GM23338 (cell line): ENCODE results near the gene CRACDL. TPM values are rescaled to one million over a fixed set of nuclear protein-coding genes. Genes with fewer than 3 reads are reported as not detected.

Source experiments
- ATAC-seq: fragments of 200-7000 bp; cut with Tn5 transposase; 3 replicates; pipeline ENCODE4 v1.9.1; 2020
- DNase-seq: peaks from one replicate; pipeline ENCODE4 v3.0.0-alpha.2; 2015; ENCODE audit warnings: low spot score
- H2AFZ ChIP-seq: fragments of 200-600 bp; sonication (generic); 2 replicates; pipeline ENCODE4 v1.8.0; 2016; ENCODE audit warnings: antibody characterized with exemption, mild to moderate bottlenecking, moderate library complexity
- H3F3A ChIP-seq: fragments of 200-600 bp; sonication (generic); replicated peaks from 2 replicates; pipeline ENCODE4 v1.8.0; 2017; ENCODE audit warnings: antibody characterized with exemption, mixed run types, low read depth
- H3K27ac ChIP-seq: fragments of 200-600 bp; sonication (generic); 2 replicates; pipeline ENCODE4 v1.6.1; 2016; ENCODE audit warnings: low read depth
- H3K27me3 ChIP-seq: fragments of 200-600 bp; sonication (generic); 2 replicates; pipeline ENCODE4 v1.8.0; 2016; ENCODE audit warnings: mild to moderate bottlenecking, mixed run types, moderate library complexity; ENCODE audit not compliant: insufficient read depth
- H3K36me3 ChIP-seq: fragments of 200-600 bp; sonication (generic); 2 replicates; pipeline ENCODE4 v1.8.0; 2016; ENCODE audit warnings: mild to moderate bottlenecking; ENCODE audit not compliant: insufficient read depth
- H3K4me1 ChIP-seq: fragments of 200-600 bp; sonication (generic); 2 replicates; pipeline ENCODE4 v1.8.0; 2016; ENCODE audit warnings: mild to moderate bottlenecking, moderate library complexity; ENCODE audit not compliant: insufficient read depth
- H3K4me2 ChIP-seq: fragments of 200-600 bp; sonication (generic); 2 replicates; pipeline ENCODE4 v1.7.1; 2017; ENCODE audit warnings: mixed run types
- H3K4me3 ChIP-seq: fragments of 200-600 bp; sonication (generic); 2 replicates; pipeline ENCODE4 v1.6.1; 2016; ENCODE audit warnings: mixed run types
- H3K79me2 ChIP-seq: fragments of 200-600 bp; sonication (generic); replicated peaks from 2 replicates; pipeline ENCODE4 v1.8.0; 2017; ENCODE audit warnings: mild to moderate bottlenecking; ENCODE audit not compliant: insufficient read depth
- H3K9me2 ChIP-seq: fragments of 200-600 bp; sonication (generic); 2 replicates; pipeline ENCODE4 v1.8.0; 2017; ENCODE audit not compliant: insufficient read depth
- H4K20me1 ChIP-seq: fragments of 200-600 bp; sonication (generic); replicated peaks from 2 replicates; pipeline ENCODE4 v1.8.0; 2017; ENCODE audit warnings: mild to moderate bottlenecking; ENCODE audit not compliant: insufficient read depth
- H3K27ac Mint-ChIP-seq: 2 replicates; pipeline ENCODE4 v1.8.0; 2020; ENCODE audit warnings: inconsistent platforms, mild to moderate bottlenecking, moderate library complexity, mixed read lengths
- H3K27me3 Mint-ChIP-seq: 3 replicates; pipeline ENCODE4 v1.8.0; 2022; ENCODE audit warnings: low read depth, mild to moderate bottlenecking, moderate library complexity, mixed read lengths, inconsistent platforms; ENCODE audit not compliant: insufficient read depth, poor library complexity
- H3K36me3 Mint-ChIP-seq: 3 replicates; pipeline ENCODE4 v1.8.0; 2021; ENCODE audit warnings: low read depth, mild to moderate bottlenecking, inconsistent platforms, moderate library complexity, mixed read lengths
- H3K4me1 Mint-ChIP-seq: 3 replicates; pipeline ENCODE4 v1.8.0; 2020; ENCODE audit warnings: mild to moderate bottlenecking, inconsistent platforms, mixed read lengths
- H3K4me3 Mint-ChIP-seq: 3 replicates; pipeline ENCODE4 v1.8.0; 2021; ENCODE audit warnings: moderate library complexity, mild to moderate bottlenecking, inconsistent platforms, mixed read lengths
- H3K9me3 Mint-ChIP-seq: 3 replicates; pipeline ENCODE4 v1.8.0; 2020; ENCODE audit warnings: moderate library complexity, mild to moderate bottlenecking, inconsistent platforms, mixed read lengths
- ZNF462 ChIP-seq: fragments of 250-450 bp; sonication (Bioruptor Pico); IDR thresholded peaks from 2 replicates; pipeline ENCODE4 v1.5.0; 2020; ENCODE audit warnings: mild to moderate bottlenecking, moderate library complexity
- polyA plus RNA-seq: library from polyadenylated mRNA; unstranded; fragments of >200 nt; fragmentation: Nextera tagmentation; extraction: Ambion mirVana; gene quantifications from 2 replicates; pipeline ENCODE4 v1.2.1, GENCODE V29; 2016
- total RNA-seq: library from RNA; depleted of rRNA; stranded (reverse); fragments of >200 nt; shearing (Covaris generic); gene quantifications from 2 replicates; pipeline ENCODE4 v1.2.3, GENCODE V29; 2014

The CRACDL gene
- total and polyA plus RNA-seq, 2 experiments from 2014 or later: 0.14 to 0.16 TPM

- DNase-seq: no peak
Observed at GRCh38 chr2:98850074-98850473, 86.0 kb downstream of the CRACDL start.

More at GRCh38 chr2:98850074-98850473, 86.0 kb downstream of the CRACDL start:
- H3K27me3 Mint-ChIP-seq: no peaks in the 10 kb centered on the region
- Histone ChIP-seq H2AFZ (no peak overlapping the region), H3K79me2 (no peaks in the 10 kb centered on the region), H3K4me1 (no peaks in the 10 kb centered on the region), H4K20me1 (no peaks in the 10 kb centered on the region), H3K36me3 (no peaks in the 10 kb centered on the region), H3K4me2 (no peak overlapping the region), H3K27me3 (no peaks in the 10 kb centered on the region), H3K27ac (no peak overlapping the region), H3K4me3 (no peak overlapping the region), H3K9me2 (no peaks in the 10 kb centered on the region), H3F3A (no peaks in the 10 kb centered on the region)
- no peak overlapping the region for H3K27ac Mint-ChIP-seq
- no peak for ATAC-seq
- H3K36me3 Mint-ChIP-seq: no peaks in the 10 kb centered on the region
- no peaks in the 10 kb centered on the region for H3K9me3 Mint-ChIP-seq
- H3K4me1 Mint-ChIP-seq: no peaks in the 10 kb centered on the region
- no peak overlapping the region for H3K4me3 Mint-ChIP-seq
- no peak for TF ChIP-seq ZNF462 (CRISPR knock-in tag)
